Amniotic epithelial cell (primary cell): ENCODE data around the gene ZIK1.

ENCODE experiments used
- DNase-seq: peaks from one replicate; pipeline ENCODE4 v3.0.0-alpha.2; 2010; ENCODE audit warnings: low read depth

ZIK1 gene

DNA sequence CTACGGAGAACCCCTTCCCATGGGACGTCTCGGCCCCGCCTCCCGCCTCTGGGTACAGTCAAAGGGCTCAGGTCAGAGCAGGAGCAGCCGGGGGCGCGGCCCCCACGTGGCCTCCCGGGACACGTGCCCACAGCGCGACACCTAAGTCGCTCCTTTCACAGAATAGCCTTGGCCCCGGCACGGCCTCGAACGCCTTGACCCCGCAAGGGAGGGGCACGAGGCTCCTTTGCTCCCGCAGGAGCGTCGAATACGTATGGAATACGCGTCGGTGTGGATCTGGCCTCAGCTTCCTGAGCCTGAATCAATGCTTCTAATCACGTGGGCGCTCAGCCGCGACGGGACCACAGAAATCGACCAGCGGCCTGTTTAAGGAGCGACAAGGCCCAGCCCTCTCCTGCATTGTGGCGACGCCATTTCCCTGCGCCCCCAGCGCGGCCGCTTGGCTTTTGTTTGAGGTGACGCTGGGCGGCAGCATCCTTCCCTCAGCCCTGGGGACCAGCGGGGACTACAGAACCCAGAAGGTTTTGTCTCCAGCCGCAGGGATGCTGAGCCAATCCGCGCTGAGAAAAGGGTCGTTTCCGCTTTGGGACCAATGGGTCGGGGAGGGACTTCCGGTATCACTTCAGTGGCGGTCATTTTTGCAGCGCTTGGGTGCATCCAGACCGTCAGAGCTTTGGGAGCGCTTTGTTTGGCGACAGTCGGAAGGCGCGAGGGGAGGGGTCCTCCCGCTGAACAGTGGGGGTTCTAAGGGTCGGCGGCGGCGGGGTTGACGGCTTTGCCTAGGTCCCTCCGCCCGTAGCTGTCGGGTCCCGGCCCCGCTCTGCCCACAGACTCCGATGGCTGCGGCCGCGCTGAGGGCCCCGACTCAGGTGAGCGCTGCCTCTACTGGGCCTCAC lies at the start of gene ZIK1:
Gene ZIK1, plus strand, starts transcription at position 625 of the 896 bp plus-strand sequence. Its CDS starts 212 bp downstream, at position 837.
- DNase-seq = peak; percentile 89

- no peak for DNase-seq
These were observed 45.9 kb upstream of the ZIK1 start for GRCh38 chr19:57537953-57538547.

- no peak for DNase-seq
These were observed 37.4 kb upstream of the ZIK1 start for GRCh38 chr19:57546513-57546912.

DNA sequence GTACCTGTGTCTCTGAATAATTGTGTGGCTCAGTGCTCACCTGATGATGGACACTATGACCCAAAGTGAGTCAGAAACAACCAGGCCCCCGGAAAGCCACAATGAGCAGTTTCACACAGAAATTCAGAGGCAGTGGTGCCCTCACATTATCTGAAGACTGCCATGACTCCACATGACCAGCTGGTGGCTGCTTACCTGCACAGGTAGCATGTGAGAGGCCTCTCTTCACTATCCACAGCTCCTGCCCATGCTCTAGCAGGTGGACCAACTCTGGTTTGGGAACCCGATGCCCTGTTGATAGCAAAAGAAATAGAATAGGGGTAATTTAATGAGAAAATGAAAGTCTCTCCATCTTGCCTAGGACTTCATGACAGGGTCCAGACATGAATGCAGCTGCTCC lies 31.5 kb upstream of the ZIK1 start:
- DNase-seq = no peak

- DNase-seq = no peak
These were observed 26.3 kb upstream of the ZIK1 start for GRCh38 chr19:57557659-57558058.

- no peak for DNase-seq
These were observed 25.4 kb upstream of the ZIK1 start for GRCh38 chr19:57558525-57558924.

DNA sequence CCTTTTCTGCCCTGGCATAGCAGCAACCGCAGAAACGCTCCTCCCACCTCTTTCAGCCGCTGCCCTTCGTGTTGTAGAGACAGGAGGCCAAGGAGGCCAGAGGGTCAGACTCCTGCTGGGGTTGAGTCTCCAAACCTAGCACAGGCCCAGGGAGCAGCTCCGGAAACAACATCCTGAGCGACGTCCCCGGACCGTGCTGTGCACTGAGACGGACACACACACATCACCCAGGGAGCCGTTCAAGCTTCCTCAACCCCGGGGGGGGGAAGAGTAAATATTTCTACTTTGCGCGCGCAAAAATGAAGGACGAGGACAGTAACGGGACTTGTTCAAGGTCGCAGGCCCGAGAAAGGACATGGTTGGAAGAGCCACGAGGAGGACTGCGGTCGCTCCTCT lies 24.9 kb upstream of the ZIK1 start:
- DNase-seq = peak; percentile 38

GRCh38 chr19:57559404-57560025 lies 24.4 kb upstream of the ZIK1 start, which contains the start of gene ZNF550:
Gene ZNF550 (minus strand): TSS chr19:57559863. CDS start chr19:57559682, 181 bp downstream.
- peak; percentile 83 for DNase-seq

- DNase-seq = peak; percentile 39
These were observed 23.9 kb upstream of the ZIK1 start for GRCh38 chr19:57560049-57560491.

- DNase-seq = no peak
These were observed 20.4 kb upstream of the ZIK1 start for GRCh38 chr19:57563547-57563946.

DNA sequence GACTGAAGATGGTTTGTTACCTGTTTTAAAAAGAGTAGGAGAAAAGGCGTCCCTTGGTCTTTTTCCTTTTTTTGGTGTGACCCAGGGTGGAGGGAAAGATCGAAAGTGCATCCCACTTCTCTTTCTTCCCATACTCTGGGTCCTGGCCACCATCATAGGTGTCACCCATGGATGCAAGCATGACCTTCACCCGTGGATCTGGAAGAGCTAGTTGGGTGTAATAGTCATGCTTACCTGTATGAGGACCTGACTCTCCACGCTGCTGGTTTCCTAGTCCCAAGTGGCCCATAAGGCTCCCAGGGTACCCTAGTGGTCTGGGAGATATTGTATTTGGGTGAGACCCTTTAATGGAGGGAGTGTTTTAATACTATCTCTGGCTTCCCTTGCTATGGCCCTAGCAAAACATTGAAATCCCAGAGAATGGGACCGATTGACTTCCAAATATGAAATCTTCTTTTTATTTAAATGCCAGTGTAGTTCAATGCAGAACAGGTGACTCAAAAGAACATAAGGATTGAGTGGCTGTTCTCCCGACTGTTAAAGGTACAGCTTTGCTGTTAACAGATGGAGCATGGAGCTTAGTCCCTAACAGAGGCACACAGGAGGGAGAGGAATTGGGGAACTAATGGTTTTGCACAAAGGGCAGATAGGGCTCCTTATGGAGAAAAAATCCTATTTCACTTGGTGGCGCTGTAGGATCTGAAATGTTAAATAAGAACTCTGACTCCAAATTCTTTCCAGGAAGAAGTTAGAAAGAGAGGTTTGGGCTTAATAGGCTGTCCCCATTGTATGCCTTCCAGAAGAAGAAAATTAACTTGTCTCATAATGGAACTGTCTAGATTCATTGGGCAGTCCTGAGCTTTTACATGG lies 17.3 kb upstream of the ZIK1 start:
- DNase-seq = peak; percentile 68

DNA sequence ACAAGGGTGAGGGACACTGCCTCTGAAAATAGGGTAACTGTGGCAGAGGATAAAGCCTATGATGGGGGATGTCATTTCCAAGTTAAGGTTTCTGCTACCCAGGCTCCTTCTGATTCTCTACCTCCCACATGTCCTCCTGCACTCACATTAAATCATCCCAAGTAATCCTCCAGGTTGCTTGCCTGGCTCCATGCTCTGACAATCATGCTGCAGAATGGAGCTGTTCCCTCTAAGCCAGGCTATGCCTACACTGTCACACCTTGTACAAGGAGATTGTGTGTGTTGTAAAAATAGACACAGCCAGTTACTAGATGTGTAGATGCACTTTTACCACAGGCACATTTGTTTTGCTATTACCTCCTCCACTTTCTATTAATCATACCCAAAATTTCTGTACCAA lies 13.2 kb upstream of the ZIK1 start:
- DNase-seq = no peak

DNA sequence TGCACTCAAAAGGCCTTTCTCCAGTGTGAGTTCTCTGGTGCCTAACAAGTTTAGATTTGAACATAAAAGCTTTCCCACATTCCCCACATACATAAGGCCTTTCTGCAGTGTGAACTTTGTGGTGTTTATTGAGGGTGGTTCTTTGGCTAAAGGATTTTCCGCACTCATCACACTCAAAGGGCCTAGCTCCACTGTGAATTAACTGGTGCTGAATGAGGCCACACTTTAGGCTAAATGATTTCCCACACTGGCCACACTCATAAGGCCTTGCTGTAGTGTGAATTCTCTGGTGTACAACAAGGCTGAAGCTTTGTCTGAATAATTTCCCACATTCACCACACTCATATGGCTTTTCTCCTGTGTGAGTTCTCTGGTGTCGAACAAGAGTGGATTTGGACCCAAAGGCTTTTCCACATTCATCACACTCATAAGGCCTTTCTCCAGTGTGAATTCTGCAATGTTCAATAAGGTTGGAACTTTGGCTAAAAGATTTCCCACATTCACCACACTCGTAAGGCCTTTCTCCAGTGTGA lies 11.5 kb upstream of the ZIK1 start:
- no peak for DNase-seq

- DNase-seq = no peak
These were observed 7.3 kb upstream of the ZIK1 start for GRCh38 chr19:57576661-57577060.

DNA sequence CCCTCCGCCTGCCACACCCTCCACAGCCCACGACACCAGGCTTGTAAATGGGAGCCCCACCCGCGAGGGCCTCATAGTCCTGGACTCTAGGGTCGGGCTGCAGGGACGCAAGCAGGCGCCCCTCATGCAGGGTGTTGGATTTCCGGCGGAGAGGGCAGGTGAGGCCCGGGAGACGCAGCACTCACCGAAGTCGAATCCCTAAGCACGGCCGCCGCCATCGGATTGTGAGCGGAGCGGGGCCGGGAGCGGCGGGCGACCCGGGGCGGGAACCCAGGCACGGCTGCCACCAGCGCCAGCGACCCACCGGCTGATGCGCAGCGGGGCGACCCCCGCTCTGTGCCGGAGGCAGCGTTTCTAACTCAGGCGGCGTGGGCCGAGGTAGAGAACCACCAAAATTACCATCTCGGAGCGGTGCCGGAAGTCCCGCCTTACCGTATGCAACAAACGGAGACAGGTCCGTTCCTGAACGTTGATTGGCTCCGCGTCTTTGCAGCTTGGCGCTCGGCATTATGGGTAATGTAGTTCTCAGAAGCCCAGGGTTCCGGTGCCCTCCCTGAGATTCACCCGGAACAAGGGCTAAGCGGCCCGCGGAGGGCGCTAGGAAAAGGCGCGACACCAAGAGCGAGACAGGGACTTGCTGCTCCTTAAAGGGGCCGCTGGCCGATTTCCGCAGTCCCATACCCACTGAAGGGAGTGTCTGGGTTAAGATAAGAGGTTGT lies 5.3 kb upstream of the ZIK1 start, which contains the start of gene ZNF416:
Gene ZNF416, minus strand, starts transcription at position 425 of the 719 bp plus-strand sequence. Its CDS starts 207 bp downstream, at position 218.
- peak; percentile 98 for DNase-seq

DNA sequence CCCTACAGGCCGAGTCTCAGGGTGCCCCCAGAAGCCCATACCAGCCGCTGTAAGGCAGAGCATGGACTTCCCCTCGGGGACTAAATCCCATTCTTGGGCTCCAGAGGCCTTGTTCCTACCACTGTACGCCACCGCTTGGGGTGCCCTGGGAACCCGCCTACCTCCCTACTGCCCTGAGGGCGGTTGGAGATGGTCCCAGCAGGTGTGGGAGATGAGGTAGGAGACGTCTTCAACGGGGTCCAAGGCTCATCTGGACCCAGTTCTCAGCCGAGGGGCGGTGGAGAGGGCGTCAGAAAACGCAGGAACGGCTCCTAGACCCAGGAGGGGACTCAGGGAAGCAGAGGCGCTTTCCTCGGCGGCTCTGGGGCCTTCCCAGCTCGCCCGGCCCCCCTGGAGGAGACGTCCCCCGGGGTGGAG lies 833 bp upstream of the ZIK1 start:
- no peak for DNase-seq

GRCh38 chr19:57587529-57587928 lies 3.6 kb downstream of the ZIK1 start:
- DNase-seq = peak; percentile 66

DNA sequence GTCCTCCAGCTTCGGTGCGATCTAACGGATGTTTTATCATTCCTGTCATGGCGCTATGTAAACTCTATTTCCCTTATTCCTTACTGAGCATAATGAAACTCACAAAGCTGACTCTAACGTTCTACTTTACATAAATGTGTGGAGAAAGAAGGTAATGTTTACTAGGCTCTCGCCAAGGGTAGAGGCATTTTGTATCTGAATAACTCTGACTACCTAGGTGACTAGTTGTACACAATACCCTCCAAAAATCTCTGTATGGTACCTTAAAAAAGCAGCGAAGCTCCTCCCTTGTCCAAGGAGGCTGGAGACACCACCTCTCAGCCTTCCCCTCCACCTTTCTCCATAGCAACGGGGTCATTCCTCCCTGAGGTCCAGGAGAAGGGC lies 15.4 kb downstream of the ZIK1 start:
- DNase-seq = no peak

GRCh38 chr19:57599761-57600383 lies 15.9 kb downstream of the ZIK1 start, which contains the start of gene ZNF530:
Gene ZNF530 (plus strand): TSS chr19:57599885. CDS start chr19:57604346, 4,461 bp downstream.
- DNase-seq = peak; percentile 90

DNA sequence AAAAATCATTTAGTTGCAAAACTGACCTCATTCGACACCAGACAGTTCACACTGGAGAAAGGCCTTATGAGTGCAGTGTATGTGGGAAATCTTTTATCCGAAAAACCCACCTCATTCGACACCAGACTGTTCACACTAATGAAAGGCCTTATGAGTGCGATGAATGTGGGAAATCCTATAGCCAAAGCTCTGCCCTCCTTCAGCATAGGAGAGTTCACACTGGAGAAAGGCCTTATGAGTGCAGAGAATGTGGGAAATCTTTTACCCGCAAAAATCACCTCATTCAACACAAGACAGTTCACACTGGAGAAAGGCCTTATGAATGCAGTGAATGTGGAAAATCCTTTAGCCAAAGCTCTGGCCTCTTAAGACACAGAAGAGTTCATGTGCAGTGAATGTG lies 23.0 kb downstream of the ZIK1 start:
- DNase-seq = no peak
